Heart left ventricle (tissue), 13 donors: Measurements from ENCODE around the gene FAM184A.

Experiments used
- CTCF ChIP-seq, 12 donors: fragments of 200-600 bp; sonication (generic) in 4 of 12; IDR thresholded peaks; one replicate each; pipeline versions ENCODE4 v1.5.0 to v1.8.0; 2018 to 2022; ENCODE audit warnings: antibody characterized with exemption in 12 of 12, mild to moderate bottlenecking in 5 of 12
- POLR2A ChIP-seq, 2 donors: fragments of 450-650 bp; IDR thresholded peaks; one replicate each; pipeline ENCODE4 v1.6.1; 2017; ENCODE audit warnings: antibody characterized with exemption in 2 of 2, mild to moderate bottlenecking in 2 of 2, moderate library complexity in 2 of 2
- donor health status: ischemic (EF 13 %, LVEDD 7.1; RV severe dilation, severe dysfunction).
- donor health status: DM: no; HTN: yes; CAD: no.
- donor health status: DM: no; HTN: no; CAD: no.
- donor health status: ischemic (EF 25% LVEDD 6.9; RV normal size, moderate dysfunction).
- donor health status: ischemic (EF 25% LVEDD 5.7; RV mildly dilated, moderate dysfunction).
- donor health status: ischemic (EF 35%, LVEDD 5.7; RV mildly dilated, moderate dysfunction).
- donor health status: nonischemic (EF 11% LVEDD 7.7; RV severe dilation, severe dysfunction).
- donor health status: DM: yes; HTN: yes; CAD: no.
- donor health status: PGD.
- donor health status: ischemic (EF 29% LVEDD 5.4; RV normal size, mild dysfunction).
- donor health status: nonischemic (EF 23%, LVEDD 6.1; RV moderate dilation, normal function).

GRCh38 chr6:118986312-118986711 is 92.2 kb downstream of the FAM184A start:
- no peak for TF ChIP-seq CTCF (IDR thresholded peaks at IDR 0.05)
- no peak for TF ChIP-seq POLR2A (IDR thresholded peaks at IDR 0.05)
